ENCODE measurements around the gene LRP1.

The LRP1 gene

DNA sequence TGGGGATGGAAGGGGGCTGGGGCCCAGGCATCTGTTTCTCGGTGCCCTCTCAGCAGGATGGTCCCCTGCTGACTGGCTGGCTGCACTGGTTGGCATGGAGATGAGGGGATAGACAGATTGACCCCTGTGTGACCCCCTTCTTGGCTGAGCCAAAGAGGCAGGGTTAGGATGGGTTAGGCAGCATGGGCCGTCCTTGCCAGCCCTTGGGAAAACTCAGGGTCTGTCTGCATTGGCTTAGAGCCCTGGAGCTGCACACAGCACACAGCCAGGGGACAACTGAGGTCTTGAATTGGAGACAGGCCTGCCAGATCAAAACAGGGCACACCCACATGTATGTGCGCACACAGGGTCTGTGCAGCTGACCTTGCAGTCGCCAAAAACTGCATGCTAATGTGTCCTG is 30.4 kb downstream of the LRP1 start:
- no peaks in the 10 kb centered on the region for H3K4me1 ChIP-seq (ENCODE audit: control insufficient read depth in 1 of 2, insufficient read depth in 1 of 2, low read depth in 1 of 2, low read length in 1 of 2)
- TF ChIP-seq, protein P1, sequence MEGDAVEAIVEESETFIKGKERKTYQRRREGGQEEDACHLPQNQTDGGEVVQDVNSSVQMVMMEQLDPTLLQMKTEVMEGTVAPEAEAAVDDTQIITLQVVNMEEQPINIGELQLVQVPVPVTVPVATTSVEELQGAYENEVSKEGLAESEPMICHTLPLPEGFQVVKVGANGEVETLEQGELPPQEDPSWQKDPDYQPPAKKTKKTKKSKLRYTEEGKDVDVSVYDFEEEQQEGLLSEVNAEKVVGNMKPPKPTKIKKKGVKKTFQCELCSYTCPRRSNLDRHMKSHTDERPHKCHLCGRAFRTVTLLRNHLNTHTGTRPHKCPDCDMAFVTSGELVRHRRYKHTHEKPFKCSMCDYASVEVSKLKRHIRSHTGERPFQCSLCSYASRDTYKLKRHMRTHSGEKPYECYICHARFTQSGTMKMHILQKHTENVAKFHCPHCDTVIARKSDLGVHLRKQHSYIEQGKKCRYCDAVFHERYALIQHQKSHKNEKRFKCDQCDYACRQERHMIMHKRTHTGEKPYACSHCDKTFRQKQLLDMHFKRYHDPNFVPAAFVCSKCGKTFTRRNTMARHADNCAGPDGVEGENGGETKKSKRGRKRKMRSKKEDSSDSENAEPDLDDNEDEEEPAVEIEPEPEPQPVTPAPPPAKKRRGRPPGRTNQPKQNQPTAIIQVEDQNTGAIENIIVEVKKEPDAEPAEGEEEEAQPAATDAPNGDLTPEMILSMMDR (IDR thresholded peaks at IDR 0.05), result no peak
- H3K9me3 ChIP-seq, result no peaks in the 10 kb centered on the region
- no peak overlapping the region for H3K27ac ChIP-seq
- H3K4me3 ChIP-seq (ENCODE audit: low read depth in 1 of 2, low read length in 1 of 2), result no peak overlapping the region
- no peaks in the 10 kb centered on the region for H3K36me3 ChIP-seq
- H3K27me3 ChIP-seq, result peaks cover 11% of the 10 kb centered on the region

DNA sequence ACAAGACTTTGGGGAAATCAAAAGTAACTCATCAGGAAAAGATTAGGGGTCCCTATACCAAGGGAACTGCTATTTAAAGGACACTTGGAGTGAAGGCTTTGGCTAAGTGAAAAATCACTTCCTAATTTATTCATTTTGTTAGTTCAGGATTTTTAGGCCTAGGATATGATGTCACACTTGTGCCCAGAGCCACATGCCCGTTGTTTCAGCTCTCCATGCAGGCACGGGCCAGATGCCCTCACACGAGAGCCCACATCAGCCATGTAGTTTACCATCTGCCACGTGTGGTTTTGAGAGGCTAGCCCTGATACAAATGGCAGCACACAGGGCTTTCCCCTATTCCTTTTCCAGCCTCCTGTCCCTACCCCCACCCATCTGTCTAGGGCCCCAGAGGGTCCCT is 31.0 kb downstream of the LRP1 start:
- Histone ChIP-seq H3K27me3 (peaks cover 11% of the 10 kb centered on the region), H3K36me3 (no peaks in the 10 kb centered on the region), H3K9me3 (no peaks in the 10 kb centered on the region), H3K4me3 (ENCODE audit: low read depth in 1 of 2, low read length in 1 of 2) (no peak overlapping the region), H3K27ac (no peak overlapping the region), H3K4me1 (ENCODE audit: control insufficient read depth in 1 of 2, insufficient read depth in 1 of 2, low read depth in 1 of 2, low read length in 1 of 2) (no peaks in the 10 kb centered on the region)
- TF ChIP-seq, protein P1 (IDR thresholded peaks at IDR 0.05), result no peak

DNA sequence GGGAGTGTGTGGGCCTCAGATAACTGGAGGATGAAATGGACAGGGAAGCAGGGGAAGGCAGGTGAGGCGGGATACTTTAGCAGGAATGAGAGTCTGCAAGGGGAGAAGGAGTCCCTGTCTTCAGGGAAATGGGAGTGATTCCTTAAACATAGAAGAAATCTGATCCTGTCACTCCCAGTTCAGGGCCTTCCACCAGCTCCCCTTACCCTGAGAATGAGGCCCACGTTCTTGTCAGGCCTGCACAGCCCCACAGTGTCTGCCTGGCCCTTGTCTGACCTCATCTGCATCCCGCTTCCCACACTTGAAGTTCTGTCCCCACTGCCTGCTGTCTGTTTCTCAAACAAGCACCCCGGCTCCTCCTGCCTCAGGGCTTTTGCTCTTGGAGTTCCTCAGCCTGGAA is 31.8 kb downstream of the LRP1 start:
- H3K27ac ChIP-seq, result no peak overlapping the region

DNA sequence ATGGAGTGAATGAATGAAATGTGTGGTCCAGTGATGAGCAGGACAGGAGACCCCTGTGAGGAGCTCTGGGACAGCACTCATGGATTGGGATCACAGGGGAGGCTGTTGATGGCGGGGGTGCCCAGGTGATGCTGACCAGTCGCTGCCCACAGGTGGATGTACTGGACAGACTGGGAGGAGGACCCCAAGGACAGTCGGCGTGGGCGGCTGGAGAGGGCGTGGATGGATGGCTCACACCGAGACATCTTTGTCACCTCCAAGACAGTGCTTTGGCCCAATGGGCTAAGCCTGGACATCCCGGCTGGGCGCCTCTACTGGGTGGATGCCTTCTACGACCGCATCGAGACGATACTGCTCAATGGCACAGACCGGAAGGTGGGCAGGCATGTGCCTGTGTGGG is 32.5 kb downstream of the LRP1 start:
- H3K36me3 ChIP-seq, result no peaks in the 10 kb centered on the region
- no peak overlapping the region for H3K4me3 ChIP-seq (ENCODE audit: low read depth in 1 of 2, low read length in 1 of 2)
- H3K27me3 ChIP-seq, result peaks cover 11% of the 10 kb centered on the region

More for the DNA sequence above, 31.8 kb downstream of the LRP1 start:
- peaks cover 11% of the 10 kb centered on the region for H3K27me3 ChIP-seq
- no peaks in the 10 kb centered on the region for H3K9me3 ChIP-seq
- no peak overlapping the region for H3K4me3 ChIP-seq (ENCODE audit: low read depth in 1 of 2, low read length in 1 of 2)
- H3K36me3 ChIP-seq, result no peaks in the 10 kb centered on the region
- TF ChIP-seq, protein P1 (IDR thresholded peaks at IDR 0.05), result no peak
- no peaks in the 10 kb centered on the region for H3K4me1 ChIP-seq (ENCODE audit: control insufficient read depth in 1 of 2, insufficient read depth in 1 of 2, low read depth in 1 of 2, low read length in 1 of 2)

DNA sequence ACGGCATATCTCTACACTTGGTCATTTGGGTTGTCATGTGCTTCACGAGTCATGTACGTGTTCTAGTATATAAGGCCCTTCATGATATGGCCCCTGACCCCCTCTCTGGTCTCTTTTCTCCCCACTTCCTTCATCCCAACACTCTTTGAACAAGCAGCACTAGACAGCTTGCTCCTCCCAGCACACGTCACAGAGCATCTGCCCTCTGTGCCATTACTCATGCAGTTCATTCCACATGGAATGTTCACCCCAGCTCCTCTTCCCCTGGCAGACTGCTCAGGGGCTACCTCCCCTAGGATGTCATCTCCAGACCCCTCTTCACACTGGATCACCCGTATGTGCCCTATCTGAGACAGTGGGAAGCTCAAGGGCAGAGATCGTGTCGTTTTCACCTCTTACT is 33.2 kb downstream of the LRP1 start:
- TF ChIP-seq, protein P1 (IDR thresholded peaks at IDR 0.05), result no peak
- Histone ChIP-seq H3K9me3 (no peaks in the 10 kb centered on the region), H3K4me1 (ENCODE audit: control insufficient read depth in 1 of 2, insufficient read depth in 1 of 2, low read depth in 1 of 2, low read length in 1 of 2) (no peaks in the 10 kb centered on the region), H3K36me3 (no peaks in the 10 kb centered on the region), H3K27ac (no peak overlapping the region), H3K4me3 (ENCODE audit: low read depth in 1 of 2, low read length in 1 of 2) (no peak overlapping the region), H3K27me3 (peaks cover 8% of the 10 kb centered on the region)

More for the DNA sequence above, 32.5 kb downstream of the LRP1 start:
- Histone ChIP-seq H3K9me3 (no peaks in the 10 kb centered on the region), H3K27ac (no peak overlapping the region), H3K4me1 (ENCODE audit: control insufficient read depth in 1 of 2, insufficient read depth in 1 of 2, low read depth in 1 of 2, low read length in 1 of 2) (no peaks in the 10 kb centered on the region)
- TF ChIP-seq, protein P1 (IDR thresholded peaks at IDR 0.05), result no peak
